Right cardiac atrium (tissue), 5 donors: Measurements from ENCODE around the gene HOMER2. TPM values are rescaled to one million over a fixed set of nuclear protein-coding genes. Genes with fewer than 3 reads are reported as not detected.
"Not testable (repeated sequence)": the region's sequence is repeated elsewhere in the genome, so short reads cannot be mapped to it uniquely, and the experiment has no call there.

Experiments
- ATAC-seq, 2 donors: fragments of 200-7000 bp; cut with Tn5 transposase; one replicate each; pipeline versions ENCODE4 v1.8.0 to v1.9.1; 2020; ENCODE audit warnings: moderate library complexity in 2 of 2, mild to moderate bottlenecking in 1 of 2
- DNase-seq, 3 donors: peaks; one replicate each; pipeline ENCODE4 v3.0.0-alpha.2; 2020
- H3K27ac ChIP-seq: one replicate; pipeline ENCODE4 v1.5.1; 2013; ENCODE audit warnings: mild to moderate bottlenecking, low read length, control low read depth, moderate library complexity
- H3K27me3 ChIP-seq: one replicate; pipeline ENCODE4 v1.6.1; 2013; ENCODE audit not compliant: control insufficient read depth, insufficient read depth
- H3K4me1 ChIP-seq: one replicate; pipeline ENCODE4 v1.6.1; 2013; ENCODE audit warnings: low read length; ENCODE audit not compliant: control insufficient read depth, insufficient read depth
- H3K4me3 ChIP-seq: one replicate; pipeline ENCODE4 v1.5.1; 2013; ENCODE audit warnings: low read length, control low read depth
- H3K9me3 ChIP-seq: one replicate; pipeline ENCODE4 v1.6.1; 2013; ENCODE audit warnings: low read length; ENCODE audit not compliant: control insufficient read depth
- WGBS: extraction: QIAGEN DNeasy Blood & Tissue Kit; methylation state at CpG from one replicate; pipeline ENCODE4 v1.1.7; 2013; 5-methylcytosine and 5-hydroxymethylcytosine counted together
- intact Hi-C, 4 donors: fragments of 100-400 bp; cut with DNase I; formaldehyde crosslinking; loops; one replicate each; pipeline versions ENCODE4 v1.11.0 to v1.14.0; 2022 to 2023
- polyA plus RNA-seq: library from polyadenylated mRNA; stranded (reverse); fragments of 200-250 nt; gene quantifications from one replicate; pipeline ENCODE4 v1.2.3, GENCODE V29; 2013
- total RNA-seq, 4 donors: library from RNA; stranded (reverse); fragmentation: NEBNext Ultra II Directional; extraction: Animal tissue kit (Norgen Biotek cat#: 25700); gene quantifications; one replicate each; pipeline ENCODE4 v1.2.1, GENCODE V29; 2021
- donor health status: healthy with polysubstance abuse.
- donor health status: DM: no; HTN: yes; CAD: no.
- donor health status: DM: no; HTN: no; CAD: no.
- donor health status: DM: no; HTN: yes; CAD: no; lungs with severe emphysema.
- donor health status: DM: yes; HTN: yes; CAD: no.

HOMER2 gene
- total and polyA plus RNA-seq, 5 donors: 12.1 to 24.4 (median 15.8) TPM

GRCh38 chr15:82944056-82944455, 8.5 kb downstream of the HOMER2 start:
- no peak for DNase-seq
- Histone ChIP-seq H3K9me3 (no peaks in the 10 kb centered on the region), H3K27me3 (no peaks in the 10 kb centered on the region), H3K27ac (no peak overlapping the region), H3K4me1 (no peaks in the 10 kb centered on the region), H3K4me3 (no peak overlapping the region)
- no peak for ATAC-seq
- intact Hi-C loops: no loop called here
- WGBS: 84% methylated on average over 5 of the region's 5 CpGs

- no peak overlapping the region for H3K27ac ChIP-seq
- DNase-seq (no peak), ATAC-seq (no peak)
- H3K27me3 ChIP-seq: no peaks in the 10 kb centered on the region
- intact Hi-C loops: no loop called here
- no peaks in the 10 kb centered on the region for H3K9me3 ChIP-seq
- WGBS: 72% methylated on average over 3 of the region's 3 CpGs
- no peaks in the 10 kb centered on the region for H3K4me1 ChIP-seq
- no peak overlapping the region for H3K4me3 ChIP-seq
These were observed 9.3 kb downstream of the HOMER2 start for GRCh38 chr15:82943176-82943575.

- Histone ChIP-seq H3K4me3 (no peak overlapping the region), H3K9me3 (no peaks in the 10 kb centered on the region), H3K27ac (no peak overlapping the region), H3K4me1 (peaks cover under 1% of the 10 kb centered on the region), H3K27me3 (no peaks in the 10 kb centered on the region)
- intact Hi-C loops: no loop called here
- ATAC-seq (no peak), DNase-seq (no peak)
- 73% methylated on average over 8 of the region's 8 CpGs for WGBS
These were observed 9.8 kb downstream of the HOMER2 start for GRCh38 chr15:82942691-82943090.

- H3K9me3 ChIP-seq, H3K4me3 ChIP-seq, H3K4me1 ChIP-seq, H3K27ac ChIP-seq, ATAC-seq, DNase-seq, intact Hi-C loops, H3K27me3 ChIP-seq: not testable (repeated sequence)
- 93% methylated on average over 6 of the region's 6 CpGs for WGBS
These were observed 12.8 kb downstream of the HOMER2 start for GRCh38 chr15:82939678-82940077.

GRCh38 chr15:82937712-82938058, 14.8 kb downstream of the HOMER2 start:
- H3K4me3 ChIP-seq: no peak overlapping the region
- no peak overlapping the region for H3K27ac ChIP-seq
- intact Hi-C loops: no loop called here
- no peak for DNase-seq
- peaks cover 2% of the 10 kb centered on the region for H3K4me1 ChIP-seq
- H3K9me3 ChIP-seq: no peaks in the 10 kb centered on the region
- ATAC-seq: no peak
- no peaks in the 10 kb centered on the region for H3K27me3 ChIP-seq
- 89% methylated on average over 5 of the region's 5 CpGs for WGBS

GRCh38 chr15:82936966-82937711, 15.4 kb downstream of the HOMER2 start:
- ATAC-seq (no peak), DNase-seq (no peak)
- WGBS: 58% methylated on average over 4 of the region's 4 CpGs
- H3K27me3 ChIP-seq: no peaks in the 10 kb centered on the region
- no peak overlapping the region for H3K4me3 ChIP-seq
- H3K9me3 ChIP-seq: no peaks in the 10 kb centered on the region
- intact Hi-C loops: no loop called here
- no peak overlapping the region for H3K27ac ChIP-seq
- peaks cover 2% of the 10 kb centered on the region for H3K4me1 ChIP-seq

- intact Hi-C loops: no loop called here
- no peak overlapping the region for H3K4me3 ChIP-seq
- H3K27me3 ChIP-seq: no peaks in the 10 kb centered on the region
- no peak overlapping the region for H3K27ac ChIP-seq
- H3K4me1 ChIP-seq: peaks cover 2% of the 10 kb centered on the region
- 78% methylated on average over 1 of the region's 1 CpG for WGBS
- no peaks in the 10 kb centered on the region for H3K9me3 ChIP-seq
- ATAC-seq (no peak), DNase-seq (no peak)
These were observed 17.1 kb downstream of the HOMER2 start for GRCh38 chr15:82935382-82935781.

- H3K27me3 ChIP-seq: no peaks in the 10 kb centered on the region
- no peak for DNase-seq
- 84% methylated on average over 15 of the region's 15 CpGs for WGBS
- H3K27ac ChIP-seq: no peak overlapping the region
- peaks cover 2% of the 10 kb centered on the region for H3K4me1 ChIP-seq
- ATAC-seq: no peak
- no peak overlapping the region for H3K4me3 ChIP-seq
- intact Hi-C loops: no loop called here
- H3K9me3 ChIP-seq: no peaks in the 10 kb centered on the region
These were observed 18.2 kb downstream of the HOMER2 start for GRCh38 chr15:82934100-82934880.

- WGBS: 78% methylated on average over 6 of the region's 6 CpGs
- no peak overlapping the region for H3K27ac ChIP-seq
- ATAC-seq (no peak), DNase-seq (no peak)
- no peak overlapping the region for H3K4me3 ChIP-seq
- no peaks in the 10 kb centered on the region for H3K9me3 ChIP-seq
- H3K4me1 ChIP-seq: peaks cover 2% of the 10 kb centered on the region
- no peaks in the 10 kb centered on the region for H3K27me3 ChIP-seq
- intact Hi-C loops: no loop called here
These were observed 18.9 kb downstream of the HOMER2 start for GRCh38 chr15:82933576-82933975.

GRCh38 chr15:82931221-82931620, 21.3 kb downstream of the HOMER2 start:
- no peaks in the 10 kb centered on the region for H3K4me1 ChIP-seq
- WGBS: 79% methylated on average over 3 of the region's 3 CpGs
- intact Hi-C loops: no loop called here

GRCh38 chr15:82930461-82930860, 22.1 kb downstream of the HOMER2 start:
- 90% methylated on average over 2 of the region's 2 CpGs for WGBS
- Histone ChIP-seq H3K4me1 (no peaks in the 10 kb centered on the region), H3K27ac (no peak overlapping the region), H3K4me3 (no peak overlapping the region), H3K9me3 (no peaks in the 10 kb centered on the region), H3K27me3 (no peaks in the 10 kb centered on the region)
- DNase-seq (no peak), ATAC-seq (no peak)
- intact Hi-C loops: no loop called here

More at GRCh38 chr15:82931221-82931620, 21.3 kb downstream of the HOMER2 start:
- no peak overlapping the region for H3K27ac ChIP-seq
- no peaks in the 10 kb centered on the region for H3K9me3 ChIP-seq
- no peak overlapping the region for H3K4me3 ChIP-seq
- DNase-seq: no peak
- no peaks in the 10 kb centered on the region for H3K27me3 ChIP-seq
- ATAC-seq: no peak
